ENCODE data around the gene HTR2C.

- TF ChIP-seq CTCF (IDR thresholded peaks at IDR 0.05) (no peak), EP300 (IDR thresholded peaks at IDR 0.05) (no peak)
These were observed 573 bp downstream of the HTR2C start for GRCh38 chrX:114584375-114584943.

All from ovary (tissue), 3 donors.